ENCODE measurements around the gene MCC.

MCC gene

DNA sequence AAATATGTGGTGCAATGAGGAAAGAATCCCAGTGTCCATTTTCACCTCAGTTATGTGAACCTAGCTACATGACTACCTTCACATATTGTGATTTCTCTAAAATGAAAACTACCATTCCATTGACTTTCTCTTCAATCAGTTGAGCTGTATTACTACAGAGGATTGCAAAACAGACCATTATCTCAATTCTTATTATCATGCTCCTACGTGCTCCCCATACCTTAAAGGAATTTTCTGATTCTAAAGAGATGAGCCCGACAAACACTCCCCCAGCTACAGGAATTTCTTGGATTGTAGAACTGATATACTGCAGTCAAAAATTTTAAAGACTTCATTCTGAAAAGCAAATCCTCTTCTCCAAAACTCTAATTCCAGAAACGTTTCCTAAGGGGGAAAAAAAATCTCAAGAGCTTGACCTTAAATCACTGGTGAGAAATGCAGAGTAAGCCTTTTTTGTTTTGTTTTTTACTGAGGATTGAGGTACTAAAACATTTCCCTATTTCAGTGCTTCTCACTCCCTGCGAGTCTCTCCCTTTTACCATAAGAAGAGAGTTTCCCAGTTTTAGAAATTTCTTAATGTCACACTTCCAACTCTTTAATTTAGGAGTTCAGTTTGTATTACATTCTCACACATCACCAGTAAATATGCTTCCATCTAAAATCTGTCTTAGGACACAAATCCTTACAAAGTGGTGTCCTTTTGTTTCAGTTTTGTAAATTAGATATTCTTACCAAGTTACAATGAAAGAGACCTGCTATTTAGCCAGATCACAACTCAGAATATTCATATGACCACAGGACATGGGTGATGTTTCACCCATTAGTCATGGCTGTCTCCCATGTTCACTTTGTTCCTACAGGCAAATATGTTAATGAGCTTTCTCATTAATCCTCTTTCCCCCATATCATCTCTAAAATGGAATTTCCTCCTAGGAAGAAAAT, 257.3 kb downstream of the MCC start:
- no peak for TF ChIP-seq ZNF274 (IDR thresholded peaks at IDR 0.05; ENCODE audit: low read depth, low read length)

DNA sequence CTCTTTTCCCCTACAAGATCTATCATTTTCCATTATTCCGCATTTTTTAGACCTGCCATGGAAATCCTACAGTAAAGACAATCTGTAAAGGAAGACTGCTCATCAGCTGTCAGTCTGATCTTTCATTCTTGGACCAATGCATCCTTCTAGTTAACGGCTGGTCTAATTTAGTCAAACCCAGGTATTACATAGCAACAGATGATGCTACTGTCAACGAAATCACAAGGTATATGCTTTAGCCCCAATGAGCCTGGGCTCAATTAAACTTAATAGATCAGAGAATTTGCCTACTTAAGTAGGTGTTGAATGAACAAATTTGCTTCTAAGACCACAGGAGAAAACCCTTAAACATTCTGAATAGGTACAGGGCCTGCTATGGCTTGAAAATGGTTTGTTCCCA, 260.5 kb downstream of the MCC start:
- no peak overlapping the region for H3K4me3 ChIP-seq (ENCODE audit: low read length)
- TF ChIP-seq ZNF274 (IDR thresholded peaks at IDR 0.05; ENCODE audit: low read depth, low read length), result no peak

More for the DNA sequence above, 257.3 kb downstream of the MCC start:
- H3K4me3 ChIP-seq (ENCODE audit: low read length), result no peak overlapping the region

GRCh38 chr5:113226116-113226736, 262.0 kb downstream of the MCC start:
- no peak for TF ChIP-seq ZNF274 (IDR thresholded peaks at IDR 0.05; ENCODE audit: low read depth, low read length)
- H3K4me3 ChIP-seq (ENCODE audit: low read length), result no peak overlapping the region

GRCh38 chr5:113225259-113225658, 263.0 kb downstream of the MCC start:
- no peak overlapping the region for H3K4me3 ChIP-seq (ENCODE audit: low read length)
- no peak for TF ChIP-seq ZNF274 (IDR thresholded peaks at IDR 0.05; ENCODE audit: low read depth, low read length)

DNA sequence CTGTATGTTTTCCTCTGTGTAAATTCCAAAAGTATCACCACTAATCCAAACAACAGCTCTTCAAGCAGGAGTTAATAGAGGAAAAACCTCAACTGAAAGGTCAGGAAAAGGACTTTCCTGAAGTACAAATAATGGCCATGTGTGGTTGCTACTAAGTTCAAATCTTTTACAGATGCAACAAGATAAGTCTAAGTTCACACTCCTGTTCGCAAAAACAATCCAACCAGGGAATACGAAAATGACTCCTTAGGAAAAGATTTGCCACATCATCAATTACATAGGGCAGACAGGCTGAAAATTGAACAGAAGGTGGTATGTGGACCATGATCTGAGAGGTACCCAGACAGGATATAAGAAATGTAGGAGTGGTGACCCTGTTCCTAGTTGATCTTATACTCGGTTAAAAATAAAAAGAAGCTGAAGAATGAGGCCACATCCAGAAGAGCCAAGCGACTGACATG, 263.6 kb downstream of the MCC start:
- no peak for TF ChIP-seq ZNF274 (IDR thresholded peaks at IDR 0.05; ENCODE audit: low read depth, low read length)
- no peak overlapping the region for H3K4me3 ChIP-seq (ENCODE audit: low read length)

- no peak for TF ChIP-seq ZNF274 (IDR thresholded peaks at IDR 0.05; ENCODE audit: low read depth, low read length)
- no peak overlapping the region for H3K4me3 ChIP-seq (ENCODE audit: low read length)
Observed at GRCh38 chr5:113223831-113224604, 264.2 kb downstream of the MCC start.

- H3K4me3 ChIP-seq (ENCODE audit: low read length), result no peak overlapping the region
- no peak for TF ChIP-seq ZNF274 (IDR thresholded peaks at IDR 0.05; ENCODE audit: low read depth, low read length)
Observed at GRCh38 chr5:113223315-113223714, 264.9 kb downstream of the MCC start.

DNA sequence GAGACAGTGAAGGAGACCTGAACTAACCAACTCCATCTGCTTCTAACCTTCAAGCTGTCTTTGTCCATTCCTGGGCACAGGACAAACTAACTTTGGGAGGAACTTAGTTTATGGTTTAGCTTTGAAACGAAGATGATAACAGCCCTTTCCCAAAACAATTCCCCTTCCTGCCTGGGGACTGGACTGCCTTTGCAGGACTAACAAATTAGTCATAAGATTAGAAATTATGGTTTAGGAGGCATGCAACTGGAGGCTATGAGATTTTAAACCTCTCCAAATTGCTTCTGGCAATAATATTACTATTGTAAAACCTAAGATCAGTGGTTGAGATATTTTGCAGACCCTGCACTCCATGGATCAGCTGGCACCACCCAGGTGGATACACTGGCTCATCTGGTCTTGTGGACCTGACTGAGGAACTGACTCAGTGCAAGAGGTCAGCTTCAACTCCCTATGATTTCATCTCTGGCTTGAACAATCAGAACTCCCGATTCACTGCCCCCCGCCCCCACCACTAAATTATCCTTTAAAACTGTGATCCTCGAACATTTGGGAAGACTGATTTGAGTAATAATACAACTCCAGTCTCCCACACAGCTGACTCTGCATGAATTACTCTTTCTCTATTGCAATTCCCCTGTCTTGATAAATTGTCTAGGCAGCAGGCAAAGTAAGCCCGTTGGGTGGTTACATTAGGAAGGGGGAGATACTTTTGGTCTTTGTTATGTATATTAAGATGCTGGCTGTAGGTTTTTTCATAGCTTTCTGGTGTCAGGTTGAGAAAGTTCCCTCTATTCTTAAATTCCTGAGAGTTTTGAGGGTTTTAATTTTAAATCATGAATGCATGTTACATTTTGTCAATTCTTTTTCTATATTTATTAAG, 266.7 kb downstream of the MCC start:
- no peak overlapping the region for H3K4me3 ChIP-seq (ENCODE audit: low read length)
- no peak for TF ChIP-seq ZNF274 (IDR thresholded peaks at IDR 0.05; ENCODE audit: low read depth, low read length)

DNA sequence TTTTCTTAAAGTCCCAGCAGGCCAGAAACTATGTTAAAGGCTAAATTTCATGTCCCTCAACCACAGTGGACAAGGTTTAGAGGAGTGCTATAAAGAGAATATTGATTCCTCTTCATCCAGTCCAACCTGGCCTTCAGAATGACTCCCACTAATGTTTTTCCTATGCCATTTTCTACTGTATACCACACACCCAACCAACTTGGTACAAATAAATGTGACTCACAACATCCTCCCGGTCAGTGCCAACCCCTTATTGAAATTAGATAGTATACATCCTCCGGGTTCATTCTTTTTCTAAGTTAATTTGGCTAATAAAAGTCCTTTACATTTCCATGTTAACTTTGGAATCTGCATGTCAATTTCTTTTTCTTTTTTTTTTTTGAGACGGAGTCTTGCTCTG, 268.6 kb downstream of the MCC start:
- no peak for TF ChIP-seq ZNF274 (IDR thresholded peaks at IDR 0.05; ENCODE audit: low read depth, low read length)
- no peak overlapping the region for H3K4me3 ChIP-seq (ENCODE audit: low read length)

DNA sequence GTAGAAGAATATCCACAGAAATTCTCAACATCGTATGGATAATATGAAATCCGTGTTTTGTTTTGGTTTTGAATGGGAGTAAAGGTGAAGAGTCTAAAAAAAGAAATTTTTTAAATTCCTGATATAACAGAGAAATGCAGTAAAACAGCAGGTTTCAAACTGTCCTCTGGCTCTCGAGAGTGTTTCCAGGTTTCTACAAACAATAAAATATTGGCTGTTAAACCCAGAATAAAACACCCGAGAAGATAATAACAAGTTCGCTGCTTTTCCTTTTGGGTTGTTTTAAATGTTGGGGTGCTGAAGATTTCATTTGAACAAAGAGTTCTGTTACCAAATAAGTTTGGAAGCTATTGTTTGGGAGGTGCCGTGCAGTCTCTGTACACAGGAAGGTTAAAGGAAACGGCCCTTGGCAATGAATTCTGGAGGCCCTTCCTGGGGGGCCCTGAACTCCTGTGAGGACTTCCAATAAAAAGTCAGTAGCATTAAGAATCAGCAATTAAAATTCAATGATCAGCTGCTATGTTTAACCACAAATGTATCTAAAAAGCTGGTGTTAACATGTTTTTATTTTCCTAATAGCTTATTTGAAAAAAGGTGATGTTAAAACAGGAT, 269.2 kb downstream of the MCC start:
- no peak for TF ChIP-seq ZNF274 (IDR thresholded peaks at IDR 0.05; ENCODE audit: low read depth, low read length)

GRCh38 chr5:113218200-113218599, 270.1 kb downstream of the MCC start:
- no peak for TF ChIP-seq ZNF274 (IDR thresholded peaks at IDR 0.05; ENCODE audit: low read depth, low read length)
- no peak overlapping the region for H3K4me3 ChIP-seq (ENCODE audit: low read length)

More for the DNA sequence above, 269.2 kb downstream of the MCC start:
- H3K4me3 ChIP-seq (ENCODE audit: low read length), result no peak overlapping the region

DNA sequence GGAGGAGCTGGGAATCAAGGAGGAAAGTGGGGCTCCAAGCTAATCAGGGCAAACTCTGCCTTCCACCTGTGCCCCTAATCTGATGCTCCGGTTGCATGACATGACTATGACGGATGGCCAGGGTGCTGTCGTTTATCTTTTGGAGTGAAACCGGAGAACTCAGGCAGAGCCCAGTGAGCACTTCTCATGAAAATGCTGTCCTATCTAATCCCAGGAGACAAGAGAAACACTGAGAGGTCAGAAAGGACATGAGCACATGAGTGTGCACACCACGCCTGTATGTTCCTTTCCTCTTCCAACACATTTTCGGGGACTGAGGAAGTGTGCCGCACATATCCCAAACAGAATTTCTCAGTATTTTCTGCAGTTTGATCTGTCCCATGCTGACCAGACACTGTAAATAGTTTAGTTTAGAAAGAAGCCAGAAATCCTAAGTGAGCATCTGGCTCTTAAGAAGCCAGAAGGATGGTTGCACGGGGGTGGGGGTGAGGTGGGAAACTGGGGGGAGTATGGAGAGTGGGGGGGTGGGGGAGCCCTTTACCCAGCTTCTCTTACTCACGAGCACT, 270.6 kb downstream of the MCC start:
- no peak for TF ChIP-seq ZNF274 (IDR thresholded peaks at IDR 0.05; ENCODE audit: low read depth, low read length)
- no peak overlapping the region for H3K4me3 ChIP-seq (ENCODE audit: low read length)

- no peak for TF ChIP-seq ZNF274 (IDR thresholded peaks at IDR 0.05; ENCODE audit: low read depth, low read length)
- no peak overlapping the region for H3K4me3 ChIP-seq (ENCODE audit: low read length)
Observed at GRCh38 chr5:113216545-113216944, 271.7 kb downstream of the MCC start.

Measured in GM08714 (cell line).